Tibial nerve (tissue), 3 donors: ENCODE data around the gene PPP1R1A.

Experiments
- CTCF ChIP-seq, 5 experiments: fragments of 200-600 bp in 3 of 5; fragments of 450-650 bp in 2 of 5; sonication (generic) in 3 of 5; IDR thresholded peaks; one replicate each; pipeline ENCODE4 v1.5.1; 2016 to 2019; ENCODE audit warnings: antibody characterized with exemption in 5 of 5, mild to moderate bottlenecking in 3 of 5, moderate library complexity in 2 of 5
- POLR2A ChIP-seq, 2 donors: fragments of 450-650 bp; IDR thresholded peaks; one replicate each; pipeline ENCODE4 v1.6.1; 2017; ENCODE audit warnings: antibody characterized with exemption in 2 of 2, mild to moderate bottlenecking in 2 of 2, moderate library complexity in 2 of 2

- TF ChIP-seq CTCF (IDR thresholded peaks at IDR 0.05) = no peak
- no peak for TF ChIP-seq POLR2A (IDR thresholded peaks at IDR 0.05)
Observed at GRCh38 chr12:54606556-54606955, 18.1 kb upstream of the PPP1R1A start.
